ENCODE results near the gene SERPINA6. TPM values are rescaled to one million over a fixed set of nuclear protein-coding genes. Genes with fewer than 3 reads are reported as not detected.

SERPINA6 gene
- total RNA-seq, 1 experiment from 2014 or later: not detected

GRCh38 chr14:94307410-94307992, 15.6 kb downstream of the SERPINA6 start:
- peak; percentile 23 for TF ChIP-seq CTCF (IDR thresholded peaks at IDR 0.05; ENCODE audit: unreplicated experiment)
- H3K27ac Mint-ChIP-seq (ENCODE audit: low read depth, unreplicated experiment): no peak overlapping the region
- peak; percentile 45 for DNase-seq (ENCODE audit: unreplicated experiment)
- no peaks in the 10 kb centered on the region for H3K4me1 Mint-ChIP-seq (ENCODE audit: insufficient read depth, unreplicated experiment)
- intact Hi-C loops (cut with micrococcal nuclease): loop anchor here (10.0 kb wide), 1 partner anchor 177 kb away; no protein-coding TSS in a partner anchor
- no peaks in the 10 kb centered on the region for H3K27me3 Mint-ChIP-seq (ENCODE audit: insufficient read depth, unreplicated experiment)
- peaks cover 17% of the 10 kb centered on the region for H3K9me3 Mint-ChIP-seq (ENCODE audit: unreplicated experiment)
- POLR2A ChIA-PET: no interaction called here
- peaks cover 6% of the 10 kb centered on the region for H3K36me3 Mint-ChIP-seq (ENCODE audit: insufficient read depth, unreplicated experiment)
- no peak overlapping the region for H3K4me3 Mint-ChIP-seq (ENCODE audit: unreplicated experiment)
- CTCF ChIA-PET: interaction anchor here (0.5 to 1.4 kb wide), 5 partner anchors 15 to 825 kb away, joined by 3 to 6 read pairs (median 3); partner anchors contain the start of gene SERPINA6
- no TSS peak for BruUV-seq (replicated peaks)

- intact Hi-C loops (cut with micrococcal nuclease): loop anchor here (10.0 kb wide), 1 partner anchor 178 kb away; no protein-coding TSS in a partner anchor
Observed at GRCh38 chr14:94306047-94306978, 16.8 kb downstream of the SERPINA6 start.

GRCh38 chr14:94305620-94306019, 17.5 kb downstream of the SERPINA6 start:
- Mint-ChIP-seq H3K4me1 (ENCODE audit: insufficient read depth, unreplicated experiment) (no peaks in the 10 kb centered on the region), H3K4me3 (ENCODE audit: unreplicated experiment) (no peak overlapping the region), H3K36me3 (ENCODE audit: insufficient read depth, unreplicated experiment) (peaks cover 6% of the 10 kb centered on the region), H3K27ac (ENCODE audit: low read depth, unreplicated experiment) (no peak overlapping the region), H3K27me3 (ENCODE audit: insufficient read depth, unreplicated experiment) (no peaks in the 10 kb centered on the region), H3K9me3 (ENCODE audit: unreplicated experiment) (peaks cover 17% of the 10 kb centered on the region)
- ChIA-PET CTCF (interaction anchor here (0.5 to 0.7 kb wide), 5 partner anchors 20 to 1369 kb away, joined by 3 to 5 read pairs (median 3); no protein-coding TSS in a partner anchor), POLR2A (no interaction called here)
- no TSS peak for BruUV-seq (replicated peaks)
- no peak for DNase-seq (ENCODE audit: unreplicated experiment)
- intact Hi-C loops (cut with micrococcal nuclease): loop anchor here (10.0 kb wide), 1 partner anchor 179 kb away; no protein-coding TSS in a partner anchor
- no peak for TF ChIP-seq CTCF (IDR thresholded peaks at IDR 0.05; ENCODE audit: unreplicated experiment)

More at GRCh38 chr14:94306047-94306978, 16.8 kb downstream of the SERPINA6 start:
- ChIA-PET CTCF (interaction anchor here (0.5 to 0.7 kb wide), 5 partner anchors 25 to 1368 kb away, joined by 3 to 5 read pairs (median 3); no protein-coding TSS in a partner anchor), POLR2A (no interaction called here)
- DNase-seq (ENCODE audit: unreplicated experiment): no peak
- BruUV-seq (replicated peaks): no TSS peak
- Mint-ChIP-seq H3K9me3 (ENCODE audit: unreplicated experiment) (peaks cover 17% of the 10 kb centered on the region), H3K4me3 (ENCODE audit: unreplicated experiment) (no peak overlapping the region), H3K27ac (ENCODE audit: low read depth, unreplicated experiment) (no peak overlapping the region), H3K27me3 (ENCODE audit: insufficient read depth, unreplicated experiment) (no peaks in the 10 kb centered on the region), H3K4me1 (ENCODE audit: insufficient read depth, unreplicated experiment) (no peaks in the 10 kb centered on the region), H3K36me3 (ENCODE audit: insufficient read depth, unreplicated experiment) (peaks cover 6% of the 10 kb centered on the region)
- no peak for TF ChIP-seq CTCF (IDR thresholded peaks at IDR 0.05; ENCODE audit: unreplicated experiment)

GRCh38 chr14:94304243-94304642, 18.9 kb downstream of the SERPINA6 start:
- no peak overlapping the region for H3K27ac Mint-ChIP-seq (ENCODE audit: low read depth, unreplicated experiment)
- no TSS peak for BruUV-seq (replicated peaks)
- ChIA-PET CTCF (interaction anchor here (0.9 kb wide), 1 partner anchor 14 kb away, joined by 3 read pairs; no protein-coding TSS in a partner anchor), POLR2A (no interaction called here)
- no peaks in the 10 kb centered on the region for H3K27me3 Mint-ChIP-seq (ENCODE audit: insufficient read depth, unreplicated experiment)
- no peak overlapping the region for H3K4me3 Mint-ChIP-seq (ENCODE audit: unreplicated experiment)
- DNase-seq (ENCODE audit: unreplicated experiment): no peak
- no peak for TF ChIP-seq CTCF (IDR thresholded peaks at IDR 0.05; ENCODE audit: unreplicated experiment)
- intact Hi-C loops (cut with micrococcal nuclease): loop anchor here (10.0 kb wide), 1 partner anchor 181 kb away; no protein-coding TSS in a partner anchor
- H3K36me3 Mint-ChIP-seq (ENCODE audit: insufficient read depth, unreplicated experiment): peaks cover 6% of the 10 kb centered on the region
- peaks cover 17% of the 10 kb centered on the region for H3K9me3 Mint-ChIP-seq (ENCODE audit: unreplicated experiment)
- no peaks in the 10 kb centered on the region for H3K4me1 Mint-ChIP-seq (ENCODE audit: insufficient read depth, unreplicated experiment)

All from MCF 10A (cell line).